Endometrial microvascular endothelial cells (primary cell): ENCODE results near the gene MYH1. TPM values are rescaled to one million over a fixed set of nuclear protein-coding genes. Genes with fewer than 3 reads are reported as not detected.
"Not testable (repeated sequence)": the region's sequence is repeated elsewhere in the genome, so short reads cannot be mapped to it uniquely, and the experiment has no call there.

Experiments used
- in situ Hi-C: cut with HindIII; loops from 2 replicates; pipeline ENCODE4 v1.10.0; 2017; ENCODE audit warnings: low sequenced_read_pairs, low pct_unique_long_range_greater_than_20kb; ENCODE audit errors: inconsistent ontology term
- total RNA-seq: library from RNA; depleted of rRNA; stranded (reverse); fragments of >200 nt; gene quantifications from one replicate; pipeline ENCODE4 v1.2.3, GENCODE V29; 2015; ENCODE audit errors: inconsistent ontology term

Gene MYH1
- not detected for total RNA-seq

GRCh38 chr17:10518271-10519037 lies at the start of gene MYH1:
Gene MYH1 (minus strand): TSS chr17:10518542. CDS start chr17:10516642, 1,900 bp downstream.
- in situ Hi-C loops = no loop called here

GRCh38 chr17:10563991-10564660 lies 45.8 kb upstream of the MYH1 start:
- in situ Hi-C loops = no loop called here

- in situ Hi-C loops = no loop called here
These were observed 39.7 kb upstream of the MYH1 start for GRCh38 chr17:10558049-10558448.

- in situ Hi-C loops = no loop called here
These were observed 39.1 kb upstream of the MYH1 start for GRCh38 chr17:10557422-10557821.

- in situ Hi-C loops = no loop called here
These were observed 38.1 kb upstream of the MYH1 start for GRCh38 chr17:10556301-10557005.

- in situ Hi-C loops = no loop called here
These were observed 31.7 kb upstream of the MYH1 start for GRCh38 chr17:10550014-10550413.

- in situ Hi-C loops = no loop called here
These were observed 30.9 kb upstream of the MYH1 start, which contains the start of gene MYH2 for GRCh38 chr17:10549096-10549842. Gene MYH2 (minus strand): TSS chr17:10549658. CDS start chr17:10547920, 1,738 bp downstream.

- in situ Hi-C loops = no loop called here
These were observed 29.0 kb upstream of the MYH1 start for GRCh38 chr17:10547351-10547750.

- in situ Hi-C loops = not testable (repeated sequence)
These were observed 25.1 kb upstream of the MYH1 start for GRCh38 chr17:10543486-10543885.

GRCh38 chr17:10541179-10541578 lies 22.8 kb upstream of the MYH1 start:
- in situ Hi-C loops = not testable (repeated sequence)

GRCh38 chr17:10532026-10532425 lies 13.7 kb upstream of the MYH1 start:
- in situ Hi-C loops = no loop called here

GRCh38 chr17:10527419-10527818 lies 9.1 kb upstream of the MYH1 start:
- in situ Hi-C loops = no loop called here

GRCh38 chr17:10526517-10526916 lies 8.2 kb upstream of the MYH1 start:
- in situ Hi-C loops = no loop called here

GRCh38 chr17:10523064-10523463 lies 4.7 kb upstream of the MYH1 start:
- in situ Hi-C loops = no loop called here

- in situ Hi-C loops = no loop called here
These were observed 3.6 kb upstream of the MYH1 start for GRCh38 chr17:10521949-10522348.

GRCh38 chr17:10516638-10517037 lies 1.7 kb downstream of the MYH1 start:
- in situ Hi-C loops = no loop called here

GRCh38 chr17:10516065-10516464 lies 2.3 kb downstream of the MYH1 start:
- in situ Hi-C loops = no loop called here

GRCh38 chr17:10513299-10514067 lies 4.9 kb downstream of the MYH1 start:
- in situ Hi-C loops = no loop called here
